Activated CD4-positive, alpha-beta T cell treated with anti-CD3 and anti-CD28 coated beads, Interleukin-2, amount 50 U/mL, for 1 hour (primary cell): ENCODE results near the gene KLHL15.
"Not testable (repeated sequence)": the region's sequence is repeated elsewhere in the genome, so short reads cannot be mapped to it uniquely, and the experiment has no call there.

Source experiments
- DNase-seq: peaks from one replicate; pipeline ENCODE4 v3.0.0-alpha.2; 2020

KLHL15 gene

DNA sequence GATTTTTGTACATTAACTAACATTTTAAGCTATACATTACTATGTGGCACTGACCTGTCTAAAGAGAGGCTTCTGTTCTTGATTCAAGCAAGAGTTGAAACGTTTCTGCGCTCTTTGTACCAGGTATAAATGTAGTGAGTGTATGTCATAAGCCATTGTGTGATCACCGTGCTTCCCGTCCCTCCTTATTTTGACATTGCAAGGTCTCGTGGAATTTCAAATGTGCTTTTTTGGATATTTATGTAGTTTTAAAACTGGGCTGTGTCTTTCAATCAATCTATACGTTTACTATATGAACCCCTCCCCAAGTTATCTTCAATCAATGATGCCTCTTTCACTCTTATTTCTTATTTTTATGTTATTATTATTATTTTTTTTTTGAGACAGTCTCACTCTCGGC, at the start of gene KLHL15:
TSS of gene KLHL15 (minus strand) at position 101 of the 400 bp plus-strand sequence. CDS start 20,493 bp downstream, outside the sequence.
- no peak for DNase-seq

DNA sequence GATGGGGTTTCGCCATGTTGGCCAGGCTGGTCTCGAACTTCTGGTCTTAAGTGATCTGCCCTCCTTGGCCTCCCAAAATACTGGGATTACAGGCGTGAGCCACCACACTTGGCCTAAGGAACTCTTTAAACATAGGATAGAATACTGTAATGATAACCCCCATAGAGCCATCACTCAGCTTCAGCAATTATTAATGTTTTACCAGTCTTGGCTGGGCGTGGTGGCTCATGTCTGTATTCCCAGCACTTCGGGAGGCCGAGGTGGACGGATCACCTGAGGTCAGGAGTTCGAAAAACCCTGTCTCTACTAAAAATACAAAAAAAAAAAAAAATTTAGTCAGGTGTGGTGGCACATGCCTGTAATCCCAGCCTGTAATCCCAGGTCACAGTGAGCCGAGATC, 42.9 kb upstream of the KLHL15 start:
- DNase-seq, result no peak

DNA sequence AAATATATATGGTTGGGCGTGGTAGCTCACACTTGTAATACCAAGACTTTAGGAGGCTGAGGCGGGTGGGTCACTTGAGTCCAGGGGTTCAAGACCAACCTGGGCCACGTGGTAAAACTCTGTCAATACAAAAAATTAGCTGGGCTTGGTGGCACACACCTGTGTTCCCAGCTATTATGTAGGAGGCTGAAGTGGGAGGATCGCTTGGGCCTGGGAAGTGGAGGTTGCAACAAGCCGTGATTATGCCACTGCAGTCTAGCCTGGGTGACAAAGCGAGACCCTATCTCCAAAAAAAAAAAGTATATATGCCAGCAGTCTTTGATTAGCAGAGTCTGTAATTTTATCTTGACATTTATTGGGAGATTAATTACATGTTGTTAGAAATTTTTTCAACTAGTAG, 36.5 kb upstream of the KLHL15 start:
- DNase-seq, result no peak

- DNase-seq, result no peak
Measured at GRCh38 chrX:24055043-24055356, 28.0 kb upstream of the KLHL15 start.

- peak; percentile 78 for DNase-seq
Measured at GRCh38 chrX:24054182-24055042, 27.4 kb upstream of the KLHL15 start, which contains the start of gene EIF2S3. Gene EIF2S3, plus strand, starts transcription at chrX:24054956. Its CDS starts 13 bp downstream, at chrX:24054969.

DNA sequence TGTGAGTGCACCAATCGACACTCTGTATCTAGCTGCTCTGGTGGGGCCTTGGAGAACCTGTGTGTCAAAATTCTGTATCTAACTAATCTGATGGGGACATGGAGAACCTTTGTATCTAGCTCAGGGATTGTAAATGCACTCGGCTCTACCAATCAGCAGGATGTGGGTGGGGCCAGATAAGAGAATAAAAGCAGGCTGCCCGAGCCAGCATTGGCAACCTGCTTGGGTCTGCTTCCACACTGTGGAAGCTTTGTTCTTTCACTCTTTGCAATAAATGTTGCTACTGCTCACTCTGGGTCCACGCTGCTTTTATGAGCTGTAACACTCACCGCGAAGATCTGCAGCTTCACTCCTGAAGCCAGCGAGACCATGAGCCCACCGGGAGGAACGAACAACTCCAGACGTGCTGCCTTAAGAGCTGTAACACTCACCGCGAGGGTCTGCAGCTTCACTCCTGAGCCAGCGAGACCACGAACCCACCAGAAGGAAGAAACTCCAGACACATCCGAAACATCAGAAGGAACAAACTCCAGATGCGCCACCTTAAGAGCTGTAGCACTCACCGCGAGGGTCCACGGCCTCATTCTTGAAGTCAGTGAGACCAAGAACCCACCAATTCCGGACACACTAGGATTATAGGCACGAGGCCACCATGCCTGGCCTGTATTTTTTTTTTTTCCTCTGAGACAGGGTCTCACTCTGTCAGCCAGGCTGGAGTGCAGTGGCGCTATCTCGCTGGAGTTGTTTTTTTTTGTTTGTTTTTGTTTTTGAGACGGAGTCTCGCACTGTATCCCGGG, 23.7 kb upstream of the KLHL15 start:
- DNase-seq, result not testable (repeated sequence)

GRCh38 chrX:24049643-24050042, 22.7 kb upstream of the KLHL15 start:
- not testable (repeated sequence) for DNase-seq

- not testable (repeated sequence) for DNase-seq
Measured at GRCh38 chrX:24046060-24046459, 19.1 kb upstream of the KLHL15 start.

- DNase-seq, result no peak
Measured at GRCh38 chrX:24037729-24038128, 10.7 kb upstream of the KLHL15 start.

- DNase-seq, result no peak
Measured at GRCh38 chrX:24034485-24034884, 7.5 kb upstream of the KLHL15 start.

DNA sequence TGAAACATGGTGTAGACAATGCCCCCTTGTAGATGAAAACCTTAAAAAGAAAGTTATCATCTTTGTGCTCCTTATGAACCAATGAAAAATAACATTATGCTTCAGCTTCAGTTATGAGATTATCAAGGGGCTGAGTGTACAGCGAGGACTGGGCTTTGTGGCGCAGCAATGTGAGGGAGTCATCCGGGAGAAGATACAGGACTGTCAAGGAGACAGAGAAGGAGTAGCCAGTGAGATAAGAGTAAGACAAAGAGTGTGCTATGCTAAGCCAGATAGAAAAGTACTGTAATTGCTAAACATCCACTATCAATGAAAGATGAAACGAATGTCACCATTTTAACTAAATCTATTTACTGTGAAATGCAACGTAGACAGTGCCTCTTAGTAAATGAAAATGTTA, 3.6 kb upstream of the KLHL15 start:
- DNase-seq, result no peak

GRCh38 chrX:24027985-24028384, 999 bp upstream of the KLHL15 start:
- DNase-seq, result no peak

- no peak for DNase-seq
Measured at GRCh38 chrX:24026432-24026831, 554 bp downstream of the KLHL15 start.

GRCh38 chrX:24025741-24026403, 1.1 kb downstream of the KLHL15 start:
- DNase-seq, result no peak

DNA sequence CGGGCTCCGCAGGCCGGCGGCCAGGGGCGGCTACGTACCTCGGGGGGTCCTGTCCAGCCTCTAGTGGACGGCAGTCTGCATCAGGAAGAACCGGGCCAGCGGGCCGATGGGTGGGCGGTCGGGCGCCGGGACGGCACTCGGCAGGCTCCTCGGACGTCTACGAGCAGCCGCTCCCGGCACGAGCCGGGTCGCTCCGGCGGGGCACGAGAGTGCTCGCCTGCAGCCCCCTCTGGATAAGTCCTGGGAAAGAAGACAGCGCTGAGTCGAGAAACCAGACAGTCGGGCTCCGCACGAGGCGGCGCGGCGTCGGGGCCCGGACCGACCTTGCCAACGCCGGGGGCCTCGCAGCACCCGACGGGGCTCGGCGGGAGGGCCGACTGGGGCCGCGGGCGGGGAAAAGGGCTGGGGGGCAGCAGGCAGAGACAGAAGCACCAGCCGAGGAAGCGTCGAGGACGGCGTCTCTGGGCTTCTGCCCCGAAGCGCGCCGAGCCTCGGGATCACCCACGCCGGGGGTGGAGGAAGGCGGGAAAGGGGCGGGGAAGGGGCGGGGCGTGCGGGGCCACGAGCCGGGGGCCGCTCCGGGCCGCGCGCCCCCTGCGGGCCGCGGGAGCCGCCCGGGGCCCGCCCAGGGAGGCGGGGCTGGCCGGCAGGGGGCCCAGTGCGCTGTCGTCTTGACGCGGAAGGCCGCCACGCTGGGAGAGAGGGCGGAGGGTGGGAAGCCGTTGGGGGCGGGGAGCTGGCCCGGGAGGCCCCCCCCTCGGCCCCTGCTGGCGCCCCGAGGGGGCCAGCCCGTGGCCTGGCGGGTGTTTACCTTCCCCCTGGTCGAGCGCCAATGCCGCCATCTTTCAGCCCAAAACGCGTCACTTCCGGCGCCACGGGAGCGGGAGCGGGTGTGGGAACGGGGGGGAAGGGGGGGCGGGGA, 1.9 kb downstream of the KLHL15 start:
- DNase-seq, result peak; percentile 71

- DNase-seq, result no peak
Measured at GRCh38 chrX:24023972-24024669, 2.9 kb downstream of the KLHL15 start.

DNA sequence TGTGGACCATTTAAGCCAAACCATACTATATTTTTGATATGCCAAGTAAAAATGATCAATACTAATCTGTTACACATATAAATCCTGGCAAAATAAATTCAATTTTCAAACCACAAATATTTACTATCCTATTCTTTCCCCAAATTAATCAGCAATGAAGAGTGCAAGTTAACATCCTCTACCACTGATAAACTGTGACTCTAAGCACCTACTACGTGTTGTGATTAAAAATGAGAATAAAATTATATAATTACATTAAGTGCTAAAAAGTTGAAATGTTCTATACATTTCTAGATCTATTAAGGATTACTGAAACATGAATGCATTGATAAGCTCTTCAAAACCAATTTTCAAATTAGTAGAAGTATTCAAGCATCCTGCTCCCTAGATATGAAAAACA, 3.4 kb downstream of the KLHL15 start:
- no peak for DNase-seq

GRCh38 chrX:24020306-24020876, 6.6 kb downstream of the KLHL15 start:
- DNase-seq, result no peak

GRCh38 chrX:24019448-24019847, 7.5 kb downstream of the KLHL15 start:
- no peak for DNase-seq

DNA sequence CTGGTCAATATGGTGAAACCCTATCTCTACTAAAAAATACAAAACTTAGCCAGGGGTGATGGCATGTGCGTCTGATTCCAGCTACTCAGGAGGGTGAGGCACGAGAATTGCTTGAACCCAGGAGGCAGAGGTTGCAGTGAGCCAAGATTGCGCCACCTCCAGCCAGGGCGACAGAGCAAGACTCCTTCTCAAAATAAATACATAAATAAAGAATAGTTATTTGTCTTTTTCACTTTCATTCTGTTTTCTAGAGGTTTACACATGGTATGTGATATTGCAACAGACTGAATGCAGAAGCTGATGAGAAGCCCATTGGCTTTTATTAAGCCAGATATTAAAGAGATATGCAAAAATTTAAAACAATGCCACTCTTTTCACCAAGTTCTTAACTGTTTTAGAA, 8.2 kb downstream of the KLHL15 start:
- no peak for DNase-seq

DNA sequence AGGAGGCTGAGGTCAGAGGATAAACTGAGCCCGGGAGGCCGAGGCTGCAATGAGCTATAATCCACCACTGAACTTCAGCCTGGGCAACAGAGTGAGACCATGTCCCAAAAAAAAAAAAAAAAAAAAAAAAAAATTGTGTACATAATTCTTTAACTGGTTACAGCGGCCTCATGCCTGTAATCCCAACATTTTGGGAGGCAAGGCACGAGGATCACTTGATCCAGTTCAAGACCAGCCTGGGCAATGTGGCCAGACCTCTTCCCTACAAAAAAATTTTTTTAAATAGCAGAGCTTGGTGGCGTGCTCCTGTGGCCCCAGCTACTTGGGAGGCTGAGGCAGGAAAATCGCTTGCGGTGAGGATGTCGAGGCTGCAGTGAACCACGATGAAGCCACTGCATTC, 9.3 kb downstream of the KLHL15 start:
- DNase-seq, result no peak
